ENCODE results near the gene BTBD19. TPM values are rescaled to one million over a fixed set of nuclear protein-coding genes. Genes with fewer than 3 reads are reported as not detected.

BTBD19 gene
- total and polyA plus RNA-seq, 2 of the 8 experiments (the other 6 are each of a cell fraction or from before 2014, with no cell fraction given), result 1.1 TPM

GRCh38 chr1:44842486-44842861 is 34.2 kb downstream of the BTBD19 start:
- no peak overlapping the region for H3K23ac ChIP-seq (ENCODE audit: insufficient read length)
- H3K9ac ChIP-seq (replicated peaks in 1 of 4; ENCODE audit: extremely low read depth in 1 of 4, low read depth in 3 of 4, low read length in 3 of 4), result no peak overlapping the region
- H4K91ac ChIP-seq (replicated peaks; ENCODE audit: insufficient read length, low read length), result no peak overlapping the region
- peaks cover 0 to 10% (median 6%) of the 10 kb centered on the region in 4 experiments; a peak in 3 of 7 replicates for H3K27me3 ChIP-seq (replicated peaks in 1 of 4; ENCODE audit: control insufficient read depth in 3 of 4, extremely low read depth in 1 of 4, insufficient read depth in 3 of 4, low read length in 3 of 4)
- peak overlapping the region; percentile 68 for H4K8ac ChIP-seq (ENCODE audit: extremely low read depth, insufficient read depth, low read length)
- no peak overlapping the region for H4K5ac ChIP-seq (ENCODE audit: insufficient read length, low read depth, low read length)
- H2BK5ac ChIP-seq (ENCODE audit: low read depth, low read length), result no peak overlapping the region
- no peak overlapping the region for H2AK5ac ChIP-seq (ENCODE audit: low read depth, low read length)
- H2BK12ac ChIP-seq (ENCODE audit: low read depth, low read length), result no peak overlapping the region
- no peak overlapping the region for H2BK120ac ChIP-seq (replicated peaks; ENCODE audit: low read depth, low read length)
- H3K56ac ChIP-seq (replicated peaks; ENCODE audit: insufficient read length, low read depth, low read length), result no peak overlapping the region
- peaks cover 6% of the 10 kb centered on the region; the same call in 1 of the 2 replicates for H3K23me2 ChIP-seq (ENCODE audit: low read depth, low read length)
- no peaks in the 10 kb centered on the region for H3K79me1 ChIP-seq (ENCODE audit: low read depth, low read length)
- peak overlapping the region; percentile 59 to 74 (median 70) for H3K4me3 ChIP-seq (ENCODE audit: extremely low read depth in 1 of 4, insufficient read depth in 2 of 4, low read depth in 3 of 4, low read length in 4 of 4)
- H4K20me1 ChIP-seq (replicated peaks in 1 of 2; ENCODE audit: control insufficient read depth in 1 of 2, insufficient read depth in 2 of 2, low read length in 2 of 2), result no peaks in the 10 kb centered on the region
- H3K4me2 ChIP-seq (ENCODE audit: insufficient read depth in 1 of 2, low read depth in 2 of 2, low read length in 2 of 2), result peak overlapping the region; percentile 80 to 94
- H3K9me3 ChIP-seq (ENCODE audit: insufficient read depth in 2 of 2, low read depth in 1 of 2, low read length in 1 of 2), result no peaks in the 10 kb centered on the region
- POLR2A ChIA-PET (ENCODE audit: partially characterized antibody), result interaction anchor here (0.9 to 7.9 kb wide), 11 partner anchors 8 to 498 kb away, joined by 3 to 55 read pairs (median 4); partner anchors contain the start of genes HECTD3, MUTYH, RPS8 and TOE1
- DNase-seq (ENCODE audit: low read depth in 1 of 2, low spot score in 2 of 2) (no peak), FAIRE-seq (no peak)
- H3K36me3 ChIP-seq (ENCODE audit: control insufficient read depth in 2 of 4, insufficient read depth in 4 of 4, low read length in 3 of 4), result no peaks in the 10 kb centered on the region
- H3K4me1 ChIP-seq (replicated peaks in 1 of 4; ENCODE audit: control insufficient read depth in 3 of 4, insufficient read depth in 4 of 4, low read length in 3 of 4), result peaks cover 0 to 5% (median 0%) of the 10 kb centered on the region in 4 experiments; a peak in 2 of 7 replicates
- H3K18ac ChIP-seq (ENCODE audit: extremely low read depth, low read length), result no peak overlapping the region; the same call in 1 of the 2 replicates
- H2BK20ac ChIP-seq (ENCODE audit: low read length), result no peak overlapping the region
- no peak overlapping the region for H3K27ac ChIP-seq (ENCODE audit: low read depth, low read length)
- no peak overlapping the region for H3K4ac ChIP-seq (replicated peaks; ENCODE audit: insufficient read length, low read depth, low read length)
- no peak overlapping the region for H2BK15ac ChIP-seq (ENCODE audit: low read length)
- H3K79me2 ChIP-seq (ENCODE audit: control insufficient read depth in 1 of 2, insufficient read depth in 2 of 2, low read length in 2 of 2), result no peaks in the 10 kb centered on the region
- CTCF ChIA-PET (ENCODE audit: partially characterized antibody), result interaction anchor here (0.9 to 2.3 kb wide), 3 partner anchors 8 to 49 kb away, joined by 3 to 4 read pairs (median 4); no protein-coding TSS in a partner anchor
- WGBS, 2 experiments (ENCODE audit: extremely low coverage in 1 of 2, insufficient coverage in 1 of 2, insufficient read length in 1 of 2, insufficient replicate concordance in 2 of 2, low coverage in 1 of 2, low lambda C conversion rate in 2 of 2, missing lambda C conversion rate in 1 of 2), result 67% methylated on average over 16 of the region's 16 CpGs; no CpG with 5 or more reads in 1 of the 2 experiments
- H2AFZ ChIP-seq (ENCODE audit: low read length), result no peak overlapping the region
- H3K14ac ChIP-seq (ENCODE audit: insufficient read length), result no peak overlapping the region
- TF ChIP-seq, protein P1, sequence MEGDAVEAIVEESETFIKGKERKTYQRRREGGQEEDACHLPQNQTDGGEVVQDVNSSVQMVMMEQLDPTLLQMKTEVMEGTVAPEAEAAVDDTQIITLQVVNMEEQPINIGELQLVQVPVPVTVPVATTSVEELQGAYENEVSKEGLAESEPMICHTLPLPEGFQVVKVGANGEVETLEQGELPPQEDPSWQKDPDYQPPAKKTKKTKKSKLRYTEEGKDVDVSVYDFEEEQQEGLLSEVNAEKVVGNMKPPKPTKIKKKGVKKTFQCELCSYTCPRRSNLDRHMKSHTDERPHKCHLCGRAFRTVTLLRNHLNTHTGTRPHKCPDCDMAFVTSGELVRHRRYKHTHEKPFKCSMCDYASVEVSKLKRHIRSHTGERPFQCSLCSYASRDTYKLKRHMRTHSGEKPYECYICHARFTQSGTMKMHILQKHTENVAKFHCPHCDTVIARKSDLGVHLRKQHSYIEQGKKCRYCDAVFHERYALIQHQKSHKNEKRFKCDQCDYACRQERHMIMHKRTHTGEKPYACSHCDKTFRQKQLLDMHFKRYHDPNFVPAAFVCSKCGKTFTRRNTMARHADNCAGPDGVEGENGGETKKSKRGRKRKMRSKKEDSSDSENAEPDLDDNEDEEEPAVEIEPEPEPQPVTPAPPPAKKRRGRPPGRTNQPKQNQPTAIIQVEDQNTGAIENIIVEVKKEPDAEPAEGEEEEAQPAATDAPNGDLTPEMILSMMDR (IDR thresholded peaks at IDR 0.05; ENCODE audit: control extremely low read depth in 1 of 3, insufficient read depth in 1 of 3, low read depth in 1 of 3, low read length in 3 of 3), result no peak
- TF ChIP-seq USF2 (IDR thresholded peaks at IDR 0.05; ENCODE audit: low read length), result no peak
- no peak for TF ChIP-seq SUZ12 (IDR thresholded peaks at IDR 0.05; ENCODE audit: low read length)
- no peak for TF ChIP-seq SP2 (IDR thresholded peaks at IDR 0.05; ENCODE audit: low read length)
- no peak for TF ChIP-seq TCF12 (IDR thresholded peaks at IDR 0.05; ENCODE audit: low read depth, low read length)
- TF ChIP-seq, protein P2, sequence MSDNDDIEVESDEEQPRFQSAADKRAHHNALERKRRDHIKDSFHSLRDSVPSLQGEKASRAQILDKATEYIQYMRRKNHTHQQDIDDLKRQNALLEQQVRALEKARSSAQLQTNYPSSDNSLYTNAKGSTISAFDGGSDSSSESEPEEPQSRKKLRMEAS (IDR thresholded peaks at IDR 0.05), result no peak
- TF ChIP-seq RAD21 (IDR thresholded peaks at IDR 0.05 in 1 of 2, conservative IDR thresholded peaks at IDR 0.05 in 1 of 2; ENCODE audit: low read depth in 2 of 2, low read length in 2 of 2), result no peak
- no peak for TF ChIP-seq FOSL1 (IDR thresholded peaks at IDR 0.05; ENCODE audit: insufficient read depth, low read depth, low read length)
- TF ChIP-seq SRF (IDR thresholded peaks at IDR 0.05; ENCODE audit: low read depth, low read length), result no peak

Measured in H1 (cell line).